ENCODE measurements around the gene PLEKHM3.
"Not testable (repeated sequence)": the region's sequence is repeated elsewhere in the genome, so short reads cannot be mapped to it uniquely, and the experiment has no call there.

The PLEKHM3 gene

DNA sequence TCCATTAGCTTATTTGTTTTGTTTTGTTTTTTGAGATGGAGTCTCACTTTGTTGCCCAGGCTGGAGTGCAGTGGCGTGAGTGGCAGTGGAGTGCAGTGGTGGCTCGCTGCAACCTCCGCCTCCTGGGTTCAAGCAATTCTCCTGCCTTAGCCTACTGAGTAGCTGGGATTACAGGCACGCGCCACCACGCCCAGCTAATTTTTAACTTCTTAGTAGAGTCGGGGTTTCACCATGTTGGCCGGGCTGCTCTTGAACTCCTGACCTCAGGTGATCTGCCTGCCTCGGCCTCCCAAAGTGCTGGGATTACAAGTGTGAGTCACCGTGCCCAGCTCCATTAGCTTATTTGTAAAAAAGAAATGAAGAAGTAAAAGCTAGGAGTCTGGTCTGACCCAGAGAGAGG, 213.7 kb downstream of the PLEKHM3 start:
- H3K4ac ChIP-seq (ENCODE audit: low read depth, low read length); H2BK15ac ChIP-seq (replicated peaks; ENCODE audit: low read depth); H4K5ac ChIP-seq (ENCODE audit: low read length); DNase-seq; H3K27me3 ChIP-seq (ENCODE audit: insufficient read depth, low read length, poor library complexity); H3K4me2 ChIP-seq (ENCODE audit: low read length); H3K23ac ChIP-seq (ENCODE audit: low read length); H4K8ac ChIP-seq (ENCODE audit: low read depth, low read length); H2AK5ac ChIP-seq (ENCODE audit: low read length); H3K36me3 ChIP-seq (ENCODE audit: control insufficient read depth, insufficient read depth, low read length); H3K79me1 ChIP-seq (ENCODE audit: low read length); H3K27ac ChIP-seq (ENCODE audit: low read depth, low read length); H3K18ac ChIP-seq (ENCODE audit: low read length); H2BK120ac ChIP-seq (ENCODE audit: low read depth, low read length); H3K79me2 ChIP-seq (ENCODE audit: control insufficient read depth, insufficient read depth, low read length); H3K4me3 ChIP-seq (ENCODE audit: low read length); H3K9ac ChIP-seq (ENCODE audit: low read length): not testable (repeated sequence)
- H3K56ac ChIP-seq (ENCODE audit: low read length), result peak overlapping the region; percentile 66
- H3K4me1 ChIP-seq (ENCODE audit: control insufficient read depth, low read depth, low read length), result peaks cover 13% of the 10 kb centered on the region
- WGBS (ENCODE audit: extremely low coverage, insufficient coverage, low lambda C conversion rate), result no CpG with 5 or more reads among the region's 10 CpGs
- H2BK5ac ChIP-seq (ENCODE audit: low read length), result peak overlapping the region; percentile 45

DNA sequence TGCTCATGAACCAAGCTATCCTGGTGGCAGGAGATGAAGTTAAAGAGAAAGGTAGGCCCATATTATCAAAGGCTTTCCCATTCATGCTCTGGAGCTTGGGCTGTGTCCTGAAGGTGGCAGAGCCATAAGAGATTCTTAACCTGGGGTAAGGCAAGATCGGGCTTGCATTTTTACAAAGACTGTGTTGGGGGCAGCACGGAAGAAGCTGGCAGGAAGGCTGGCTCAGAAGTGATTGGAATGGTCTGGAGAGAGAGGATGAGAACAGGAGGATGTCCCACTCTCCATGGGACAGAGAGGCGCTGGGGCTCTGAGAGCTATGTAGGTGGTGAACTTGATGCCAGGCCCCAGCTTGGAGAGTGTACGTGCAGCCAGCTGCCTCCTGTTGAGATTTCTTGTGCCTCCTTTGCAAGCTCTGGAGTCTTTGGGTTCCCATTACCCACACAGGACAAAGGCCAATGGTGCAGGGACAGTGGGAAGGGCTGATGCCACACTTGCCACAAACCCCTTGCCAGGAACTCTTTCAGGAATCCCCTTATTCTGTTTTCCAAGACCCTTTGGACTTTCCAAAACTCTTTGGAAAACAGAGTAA, 215.0 kb downstream of the PLEKHM3 start:
- WGBS (ENCODE audit: extremely low coverage, insufficient coverage, low lambda C conversion rate), result no CpG with 5 or more reads among the region's 4 CpGs
- Histone ChIP-seq H3K23ac (ENCODE audit: low read length) (no peak overlapping the region), H2BK5ac (ENCODE audit: low read length) (peak overlapping the region; percentile 96), H3K4me3 (ENCODE audit: low read length) (no peak overlapping the region), H3K79me1 (ENCODE audit: low read length) (no peaks in the 10 kb centered on the region), H3K4ac (ENCODE audit: low read depth, low read length) (peak overlapping the region; percentile 99), H2AK5ac (ENCODE audit: low read length) (no peak overlapping the region), H3K18ac (ENCODE audit: low read length) (peak overlapping the region; percentile 94), H2BK120ac (ENCODE audit: low read depth, low read length) (peak overlapping the region; percentile 33), H3K79me2 (ENCODE audit: control insufficient read depth, insufficient read depth, low read length) (no peaks in the 10 kb centered on the region), H3K9ac (ENCODE audit: low read length) (peak overlapping the region; percentile 40), H3K27ac (ENCODE audit: low read depth, low read length) (peak overlapping the region; percentile 65), H3K4me1 (ENCODE audit: control insufficient read depth, low read depth, low read length) (peaks cover 13% of the 10 kb centered on the region), H3K56ac (ENCODE audit: low read length) (peak overlapping the region; percentile 82), H3K4me2 (ENCODE audit: low read length) (no peak overlapping the region), H4K5ac (ENCODE audit: low read length) (no peak overlapping the region), H2BK15ac (replicated peaks; ENCODE audit: low read depth) (no peak overlapping the region), H3K36me3 (ENCODE audit: control insufficient read depth, insufficient read depth, low read length) (no peaks in the 10 kb centered on the region), H4K8ac (ENCODE audit: low read depth, low read length) (no peak overlapping the region), H3K27me3 (ENCODE audit: insufficient read depth, low read length, poor library complexity) (no peaks in the 10 kb centered on the region)
- peak; percentile 40 for DNase-seq

DNA sequence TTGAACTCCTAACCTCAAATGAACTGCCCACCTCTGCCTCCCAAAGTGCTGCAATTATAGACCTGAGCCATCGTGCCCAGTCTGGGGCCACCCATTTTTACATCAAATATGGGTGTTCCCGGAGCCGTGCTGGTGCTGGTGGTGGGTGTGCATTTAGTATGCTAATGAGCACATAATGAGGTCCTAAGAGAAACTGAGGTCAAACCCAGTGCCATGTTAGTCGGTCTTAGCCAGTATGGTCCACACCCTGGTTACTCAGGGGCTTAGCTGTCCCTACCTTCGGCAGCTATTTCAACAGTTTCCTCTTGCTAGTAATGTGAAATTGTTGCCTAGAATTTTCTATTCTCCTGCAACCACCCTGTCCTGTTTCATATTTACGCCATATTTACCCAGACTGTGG, 217.2 kb downstream of the PLEKHM3 start:
- no peak overlapping the region for H2BK5ac ChIP-seq (ENCODE audit: low read length)
- WGBS (ENCODE audit: extremely low coverage, insufficient coverage, low lambda C conversion rate), result no CpG with 5 or more reads among the region's 6 CpGs

GRCh38 chr2:207807516-207807915, 217.8 kb downstream of the PLEKHM3 start:
- Histone ChIP-seq H3K4me2 (ENCODE audit: low read length) (no peak overlapping the region), H2BK5ac (ENCODE audit: low read length) (no peak overlapping the region), H3K9ac (ENCODE audit: low read length) (no peak overlapping the region), H3K4me1 (ENCODE audit: control insufficient read depth, low read depth, low read length) (peaks cover 8% of the 10 kb centered on the region), H3K4me3 (ENCODE audit: low read length) (no peak overlapping the region), H3K18ac (ENCODE audit: low read length) (no peak overlapping the region), H3K23ac (ENCODE audit: low read length) (no peak overlapping the region), H3K4ac (ENCODE audit: low read depth, low read length) (no peak overlapping the region), H3K79me1 (ENCODE audit: low read length) (no peaks in the 10 kb centered on the region), H4K5ac (ENCODE audit: low read length) (no peak overlapping the region), H3K36me3 (ENCODE audit: control insufficient read depth, insufficient read depth, low read length) (no peaks in the 10 kb centered on the region), H2BK15ac (replicated peaks; ENCODE audit: low read depth) (no peak overlapping the region), H2BK120ac (ENCODE audit: low read depth, low read length) (no peak overlapping the region), H3K79me2 (ENCODE audit: control insufficient read depth, insufficient read depth, low read length) (no peaks in the 10 kb centered on the region), H3K56ac (ENCODE audit: low read length) (no peak overlapping the region), H3K27ac (ENCODE audit: low read depth, low read length) (no peak overlapping the region), H4K8ac (ENCODE audit: low read depth, low read length) (no peak overlapping the region), H2AK5ac (ENCODE audit: low read length) (no peak overlapping the region), H3K27me3 (ENCODE audit: insufficient read depth, low read length, poor library complexity) (no peaks in the 10 kb centered on the region)
- WGBS (ENCODE audit: extremely low coverage, insufficient coverage, low lambda C conversion rate), result no CpG with 5 or more reads among the region's 5 CpGs
- peak; percentile 70 for DNase-seq

More for the DNA sequence above, 217.2 kb downstream of the PLEKHM3 start:
- Histone ChIP-seq H3K9ac (ENCODE audit: low read length) (no peak overlapping the region), H3K56ac (ENCODE audit: low read length) (no peak overlapping the region), H3K79me2 (ENCODE audit: control insufficient read depth, insufficient read depth, low read length) (no peaks in the 10 kb centered on the region), H3K23ac (ENCODE audit: low read length) (no peak overlapping the region), H3K27ac (ENCODE audit: low read depth, low read length) (no peak overlapping the region), H3K4ac (ENCODE audit: low read depth, low read length) (no peak overlapping the region), H3K36me3 (ENCODE audit: control insufficient read depth, insufficient read depth, low read length) (no peaks in the 10 kb centered on the region), H4K5ac (ENCODE audit: low read length) (no peak overlapping the region), H3K4me2 (ENCODE audit: low read length) (no peak overlapping the region), H2BK120ac (ENCODE audit: low read depth, low read length) (no peak overlapping the region), H4K8ac (ENCODE audit: low read depth, low read length) (no peak overlapping the region), H2BK15ac (replicated peaks; ENCODE audit: low read depth) (no peak overlapping the region), H2AK5ac (ENCODE audit: low read length) (no peak overlapping the region), H3K18ac (ENCODE audit: low read length) (peak overlapping the region; percentile 62), H3K79me1 (ENCODE audit: low read length) (no peaks in the 10 kb centered on the region), H3K4me1 (ENCODE audit: control insufficient read depth, low read depth, low read length) (peaks cover 10% of the 10 kb centered on the region), H3K4me3 (ENCODE audit: low read length) (no peak overlapping the region), H3K27me3 (ENCODE audit: insufficient read depth, low read length, poor library complexity) (no peaks in the 10 kb centered on the region)
- DNase-seq, result no peak

- Histone ChIP-seq H3K4me3 (ENCODE audit: low read length) (no peak overlapping the region), H4K8ac (ENCODE audit: low read depth, low read length) (no peak overlapping the region), H2BK15ac (replicated peaks; ENCODE audit: low read depth) (no peak overlapping the region), H2AK5ac (ENCODE audit: low read length) (no peak overlapping the region), H3K4me1 (ENCODE audit: control insufficient read depth, low read depth, low read length) (peaks cover 12% of the 10 kb centered on the region), H3K4ac (ENCODE audit: low read depth, low read length) (no peak overlapping the region), H2BK5ac (ENCODE audit: low read length) (no peak overlapping the region), H4K5ac (ENCODE audit: low read length) (no peak overlapping the region), H3K23ac (ENCODE audit: low read length) (no peak overlapping the region), H3K4me2 (ENCODE audit: low read length) (no peak overlapping the region), H2BK120ac (ENCODE audit: low read depth, low read length) (peak overlapping the region; percentile 13), H3K18ac (ENCODE audit: low read length) (peak overlapping the region; percentile 0), H3K79me2 (ENCODE audit: control insufficient read depth, insufficient read depth, low read length) (no peaks in the 10 kb centered on the region), H3K56ac (ENCODE audit: low read length) (no peak overlapping the region), H3K36me3 (ENCODE audit: control insufficient read depth, insufficient read depth, low read length) (no peaks in the 10 kb centered on the region), H3K79me1 (ENCODE audit: low read length) (no peaks in the 10 kb centered on the region), H3K27me3 (ENCODE audit: insufficient read depth, low read length, poor library complexity) (no peaks in the 10 kb centered on the region), H3K27ac (ENCODE audit: low read depth, low read length) (no peak overlapping the region), H3K9ac (ENCODE audit: low read length) (no peak overlapping the region)
- WGBS (ENCODE audit: extremely low coverage, insufficient coverage, low lambda C conversion rate), result no CpG with 5 or more reads among the region's 5 CpGs
- peak; percentile 24 for DNase-seq
These were observed 219.6 kb downstream of the PLEKHM3 start for GRCh38 chr2:207805566-207806226.
